Body of pancreas (tissue), 4 donors: Measurements from ENCODE around the gene TTLL5.

Experiments
- POLR2A ChIP-seq, 3 donors: fragments of 450-650 bp; IDR thresholded peaks; one replicate each; pipeline ENCODE4 v1.6.1; 2016; ENCODE audit warnings: antibody characterized with exemption in 3 of 3, mild to moderate bottlenecking in 2 of 3
- TF ChIP-seq, protein P1 (sequence below), 7 experiments: fragments of 450-650 bp in 4 of 7; fragments of 200-600 bp in 3 of 7; sonication (generic) in 3 of 7; IDR thresholded peaks; one replicate each; pipeline ENCODE4 v1.5.1; 2016 to 2019; ENCODE audit warnings: antibody characterized with exemption in 7 of 7

GRCh38 chr14:75848167-75848913 lies 187.3 kb downstream of the TTLL5 start:
- TF ChIP-seq, protein P1, sequence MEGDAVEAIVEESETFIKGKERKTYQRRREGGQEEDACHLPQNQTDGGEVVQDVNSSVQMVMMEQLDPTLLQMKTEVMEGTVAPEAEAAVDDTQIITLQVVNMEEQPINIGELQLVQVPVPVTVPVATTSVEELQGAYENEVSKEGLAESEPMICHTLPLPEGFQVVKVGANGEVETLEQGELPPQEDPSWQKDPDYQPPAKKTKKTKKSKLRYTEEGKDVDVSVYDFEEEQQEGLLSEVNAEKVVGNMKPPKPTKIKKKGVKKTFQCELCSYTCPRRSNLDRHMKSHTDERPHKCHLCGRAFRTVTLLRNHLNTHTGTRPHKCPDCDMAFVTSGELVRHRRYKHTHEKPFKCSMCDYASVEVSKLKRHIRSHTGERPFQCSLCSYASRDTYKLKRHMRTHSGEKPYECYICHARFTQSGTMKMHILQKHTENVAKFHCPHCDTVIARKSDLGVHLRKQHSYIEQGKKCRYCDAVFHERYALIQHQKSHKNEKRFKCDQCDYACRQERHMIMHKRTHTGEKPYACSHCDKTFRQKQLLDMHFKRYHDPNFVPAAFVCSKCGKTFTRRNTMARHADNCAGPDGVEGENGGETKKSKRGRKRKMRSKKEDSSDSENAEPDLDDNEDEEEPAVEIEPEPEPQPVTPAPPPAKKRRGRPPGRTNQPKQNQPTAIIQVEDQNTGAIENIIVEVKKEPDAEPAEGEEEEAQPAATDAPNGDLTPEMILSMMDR (IDR thresholded peaks at IDR 0.05): no peak
- TF ChIP-seq POLR2A (IDR thresholded peaks at IDR 0.05): no peak
